Stimulated activated CD4-positive, alpha-beta T cell treated with anti-CD3 and anti-CD28 coated beads, Interleukin-1b, Interleukin-23, amount 100 ng/mL, for 24 hours (primary cell): ENCODE results near the gene OR2W1.

Experiments
- DNase-seq, 4 experiments: peaks; one replicate each; pipeline ENCODE4 v3.0.0-alpha.2; 2020; ENCODE audit warnings: low read depth in 4 of 4, low spot score in 1 of 4

The OR2W1 gene

GRCh38 chr6:29045075-29045474 lies at the start of gene OR2W1:
TSS of gene OR2W1 (minus strand) at chr6:29045175. CDS start at chr6:29045175, 0 bp downstream.
- DNase-seq = no peak

- DNase-seq = no peak
Measured at GRCh38 chr6:29092957-29093356, 48.0 kb upstream of the OR2W1 start.

GRCh38 chr6:29087213-29087612 lies 42.2 kb upstream of the OR2W1 start, which contains the start of gene OR2B3:
TSS of gene OR2B3 (minus strand) at chr6:29087313. CDS start at chr6:29087248, 65 bp downstream.
- DNase-seq = no peak

GRCh38 chr6:29082457-29082856 lies 37.5 kb upstream of the OR2W1 start:
- no peak for DNase-seq

GRCh38 chr6:29081312-29081711 lies 36.3 kb upstream of the OR2W1 start:
- DNase-seq = no peak

- no peak for DNase-seq
Measured at GRCh38 chr6:29079203-29079602, 34.2 kb upstream of the OR2W1 start.

GRCh38 chr6:29071831-29072723 lies 27.1 kb upstream of the OR2W1 start:
- no peak for DNase-seq

GRCh38 chr6:29051680-29052079 lies 6.7 kb upstream of the OR2W1 start:
- DNase-seq = no peak

GRCh38 chr6:29035951-29036350 lies 9.0 kb downstream of the OR2W1 start:
- no peak for DNase-seq

GRCh38 chr6:29028821-29029220 lies 16.2 kb downstream of the OR2W1 start:
- no peak for DNase-seq

GRCh38 chr6:29025927-29026585 lies 18.9 kb downstream of the OR2W1 start:
- DNase-seq = no peak

- no peak for DNase-seq
Measured at GRCh38 chr6:29021434-29021833, 23.5 kb downstream of the OR2W1 start.

- no peak for DNase-seq
Measured at GRCh38 chr6:29019629-29020028, 25.3 kb downstream of the OR2W1 start.

GRCh38 chr6:29017428-29017802 lies 27.6 kb downstream of the OR2W1 start:
- no peak for DNase-seq

- peak; percentile 70 to 72 (median 72) for DNase-seq
Measured at GRCh38 chr6:29016559-29017427, 28.2 kb downstream of the OR2W1 start.

GRCh38 chr6:29014729-29015608 lies 30.0 kb downstream of the OR2W1 start:
- DNase-seq = no peak

- DNase-seq = peak in 1 of 4 experiments; percentile 7
Measured at GRCh38 chr6:29011276-29011734, 33.7 kb downstream of the OR2W1 start.

- DNase-seq = no peak
Measured at GRCh38 chr6:29009358-29009757, 35.6 kb downstream of the OR2W1 start.

GRCh38 chr6:29008089-29008488 lies 36.9 kb downstream of the OR2W1 start:
- DNase-seq = no peak

GRCh38 chr6:29005183-29005885 lies 39.6 kb downstream of the OR2W1 start, which contains the start of gene ZNF311:
TSS of gene ZNF311 (minus strand) at chr6:29005315. CDS start at chr6:29003954, 1,361 bp downstream.
- DNase-seq = no peak
